Measurements from ENCODE around the gene CAMK1D.
"Not testable (repeated sequence)": the region's sequence is repeated elsewhere in the genome, so short reads cannot be mapped to it uniquely, and the experiment has no call there.

Gene CAMK1D

DNA sequence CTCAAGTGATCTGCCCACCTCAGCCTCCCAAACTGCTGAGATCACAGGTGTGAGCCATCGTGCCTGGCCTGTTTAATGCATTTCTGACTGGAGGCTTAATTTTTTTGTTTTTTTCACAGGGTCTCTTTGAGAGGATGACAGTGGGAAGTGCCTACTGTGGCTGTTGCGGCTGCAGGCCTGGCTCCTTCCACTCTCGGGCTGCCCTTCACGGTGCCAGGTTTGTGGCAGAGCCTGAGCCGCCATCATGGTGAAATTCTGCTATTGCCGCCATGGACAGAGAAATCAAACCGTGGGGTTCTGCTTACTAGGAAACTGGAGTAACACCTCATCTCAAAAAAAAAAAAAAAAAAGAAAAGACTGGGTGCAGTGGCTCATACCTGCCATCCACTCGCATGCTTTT, 142.7 kb downstream of the CAMK1D start:
- no peak overlapping the region for H3K27ac ChIP-seq
- TF ChIP-seq, protein P1, sequence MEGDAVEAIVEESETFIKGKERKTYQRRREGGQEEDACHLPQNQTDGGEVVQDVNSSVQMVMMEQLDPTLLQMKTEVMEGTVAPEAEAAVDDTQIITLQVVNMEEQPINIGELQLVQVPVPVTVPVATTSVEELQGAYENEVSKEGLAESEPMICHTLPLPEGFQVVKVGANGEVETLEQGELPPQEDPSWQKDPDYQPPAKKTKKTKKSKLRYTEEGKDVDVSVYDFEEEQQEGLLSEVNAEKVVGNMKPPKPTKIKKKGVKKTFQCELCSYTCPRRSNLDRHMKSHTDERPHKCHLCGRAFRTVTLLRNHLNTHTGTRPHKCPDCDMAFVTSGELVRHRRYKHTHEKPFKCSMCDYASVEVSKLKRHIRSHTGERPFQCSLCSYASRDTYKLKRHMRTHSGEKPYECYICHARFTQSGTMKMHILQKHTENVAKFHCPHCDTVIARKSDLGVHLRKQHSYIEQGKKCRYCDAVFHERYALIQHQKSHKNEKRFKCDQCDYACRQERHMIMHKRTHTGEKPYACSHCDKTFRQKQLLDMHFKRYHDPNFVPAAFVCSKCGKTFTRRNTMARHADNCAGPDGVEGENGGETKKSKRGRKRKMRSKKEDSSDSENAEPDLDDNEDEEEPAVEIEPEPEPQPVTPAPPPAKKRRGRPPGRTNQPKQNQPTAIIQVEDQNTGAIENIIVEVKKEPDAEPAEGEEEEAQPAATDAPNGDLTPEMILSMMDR (IDR thresholded peaks at IDR 0.05; ENCODE audit: low read depth, low read length): no peak
- DNase-seq: no peak
- H3K36me3 ChIP-seq: no peaks in the 10 kb centered on the region
- H3K9me3 ChIP-seq (ENCODE audit: severe bottlenecking): no peaks in the 10 kb centered on the region
- H3K4me3 ChIP-seq (ENCODE audit: low read depth, low read length): no peak overlapping the region
- no peaks in the 10 kb centered on the region for H3K27me3 ChIP-seq (ENCODE audit: insufficient read depth, low read depth, severe bottlenecking)

DNA sequence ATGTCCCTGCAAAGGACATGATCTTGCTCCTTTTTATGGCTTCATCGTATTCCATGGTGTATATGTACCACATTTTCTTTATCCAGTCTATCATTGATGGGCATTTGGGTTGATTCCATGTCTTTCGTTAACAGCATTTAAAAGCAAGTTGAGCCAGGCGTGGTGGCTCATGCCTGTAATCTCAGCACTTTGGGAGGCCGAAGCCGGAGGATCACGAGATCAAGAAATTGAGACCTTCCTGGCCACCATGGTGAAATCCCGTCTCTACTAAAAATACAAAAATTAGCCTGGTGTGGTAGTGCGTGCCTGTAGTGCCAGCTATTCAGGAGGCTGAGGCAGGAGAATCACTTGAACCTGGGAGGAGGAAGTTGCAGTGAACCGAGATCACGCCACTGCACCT, 147.7 kb downstream of the CAMK1D start:
- DNase-seq: not testable (repeated sequence)

DNA sequence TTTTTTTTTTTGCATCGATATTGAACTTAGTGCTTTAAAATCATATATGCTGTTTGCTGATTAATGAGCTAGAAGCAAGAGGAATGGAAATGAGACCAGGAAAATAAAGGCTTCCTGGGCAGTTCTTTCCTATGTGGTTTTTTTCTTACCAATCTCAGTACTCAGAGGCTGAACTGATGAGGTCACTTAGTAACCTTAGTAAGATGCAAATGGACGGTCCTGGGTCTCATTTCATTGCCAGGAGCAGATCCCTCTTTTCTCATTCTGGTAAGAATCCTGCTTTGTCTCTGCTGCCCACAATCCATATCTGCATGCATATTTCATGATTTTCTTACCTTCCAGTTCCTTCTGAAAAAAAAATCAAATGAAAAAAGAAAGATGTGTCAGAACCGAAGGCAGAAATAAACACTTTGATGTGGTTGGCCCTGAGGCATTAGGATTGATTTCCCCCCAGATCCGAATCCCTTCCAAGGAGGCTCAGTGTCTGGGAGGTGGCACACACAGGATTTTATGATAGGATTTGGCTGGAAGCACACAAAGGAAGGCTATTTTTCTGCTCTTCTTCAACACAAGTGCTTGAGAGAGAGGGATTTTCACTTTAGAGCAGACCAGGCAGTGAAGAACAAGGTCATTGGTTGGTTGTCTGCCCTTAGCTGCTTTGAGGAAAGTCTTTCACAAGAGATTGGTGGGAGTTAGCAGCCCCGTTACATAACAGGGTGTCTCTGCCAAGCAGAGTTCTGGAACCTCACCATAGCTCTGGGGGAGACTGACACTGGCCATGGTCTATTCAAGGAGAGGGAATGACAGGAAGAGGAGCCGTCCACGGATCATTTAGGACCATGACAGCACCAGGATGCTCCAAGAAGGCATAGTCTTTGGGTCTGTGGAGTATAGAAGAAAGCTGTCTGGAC, 150.0 kb downstream of the CAMK1D start:
- Histone ChIP-seq H3K4me3 (ENCODE audit: low read depth, low read length) (no peak overlapping the region), H3K9me3 (ENCODE audit: severe bottlenecking) (no peaks in the 10 kb centered on the region), H3K36me3 (no peaks in the 10 kb centered on the region), H3K27ac (no peak overlapping the region), H3K27me3 (ENCODE audit: insufficient read depth, low read depth, severe bottlenecking) (no peaks in the 10 kb centered on the region)
- no peak for DNase-seq
- TF ChIP-seq, protein P1 (IDR thresholded peaks at IDR 0.05; ENCODE audit: low read depth, low read length): no peak

More for the DNA sequence above, 147.7 kb downstream of the CAMK1D start:
- not testable (repeated sequence) for H3K9me3 ChIP-seq (ENCODE audit: severe bottlenecking); H3K4me3 ChIP-seq (ENCODE audit: low read depth, low read length); H3K27ac ChIP-seq; H3K36me3 ChIP-seq; H3K27me3 ChIP-seq (ENCODE audit: insufficient read depth, low read depth, severe bottlenecking)

DNA sequence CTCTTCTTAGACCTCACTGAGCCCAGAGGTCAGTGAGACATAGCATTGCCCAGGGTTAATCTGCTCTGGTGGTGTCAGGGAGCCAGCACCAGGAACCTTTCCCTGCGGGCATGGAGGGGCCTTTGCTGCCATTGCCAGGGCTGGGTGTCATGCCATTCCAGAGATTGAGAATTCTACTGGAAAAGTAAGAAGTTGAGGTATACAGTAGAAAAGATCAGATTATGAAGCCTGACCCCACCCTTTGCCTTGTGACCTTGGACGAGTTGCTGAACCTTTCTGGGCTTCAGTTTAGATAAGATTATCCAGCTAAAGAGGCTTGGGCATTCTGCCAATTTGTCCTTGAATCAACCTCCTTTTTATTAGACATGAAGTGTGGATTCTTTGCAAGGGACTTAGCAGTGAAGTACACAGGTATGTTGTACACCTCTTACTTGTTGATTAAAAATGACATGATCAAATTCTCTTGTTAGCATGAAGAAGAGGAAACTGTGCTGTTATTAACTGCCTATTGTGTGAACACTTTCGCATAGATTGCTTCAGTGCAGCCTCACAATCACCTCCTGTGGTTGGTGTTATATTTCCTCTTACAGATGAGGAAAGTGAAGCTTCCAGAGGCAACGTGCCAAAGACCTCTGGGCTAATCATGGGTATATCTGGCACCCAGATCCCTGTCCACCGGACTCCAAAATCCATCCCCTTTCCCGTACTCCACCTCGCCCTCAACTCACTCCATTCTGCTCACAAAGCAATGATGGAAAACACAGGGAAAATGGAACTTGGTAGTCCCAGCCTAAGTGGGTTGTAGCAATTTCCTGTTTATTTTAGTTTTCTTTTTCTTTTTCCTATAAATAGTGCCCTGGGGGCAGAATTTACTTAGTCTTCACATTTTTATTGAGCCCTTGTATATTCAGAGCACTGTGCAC, 151.3 kb downstream of the CAMK1D start:
- H3K36me3 ChIP-seq: no peaks in the 10 kb centered on the region
- TF ChIP-seq, protein P1 (IDR thresholded peaks at IDR 0.05; ENCODE audit: low read depth, low read length): no peak
- peak; percentile 26 for DNase-seq
- no peaks in the 10 kb centered on the region for H3K27me3 ChIP-seq (ENCODE audit: insufficient read depth, low read depth, severe bottlenecking)
- H3K27ac ChIP-seq: no peak overlapping the region
- H3K4me3 ChIP-seq (ENCODE audit: low read depth, low read length): no peak overlapping the region
- H3K9me3 ChIP-seq (ENCODE audit: severe bottlenecking): no peaks in the 10 kb centered on the region

DNA sequence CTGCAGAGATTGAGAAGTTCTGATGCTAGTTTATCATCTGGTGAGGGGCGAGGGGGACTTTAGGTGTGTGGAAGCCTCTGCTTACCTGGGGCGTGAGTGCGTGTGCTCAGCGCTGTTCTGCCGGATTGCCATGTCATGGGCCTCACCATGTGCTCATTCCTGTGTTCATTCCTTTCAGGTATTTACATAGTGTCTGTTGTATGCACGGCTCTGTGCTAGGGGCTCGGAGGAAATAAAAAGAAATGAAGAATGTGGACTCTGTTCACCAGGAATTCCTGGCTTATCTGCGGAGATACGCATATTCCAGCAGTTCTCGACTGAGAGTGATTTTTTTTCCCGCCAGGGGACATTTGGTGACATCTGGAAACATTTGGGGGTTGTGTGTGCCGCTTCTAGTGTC, 152.0 kb downstream of the CAMK1D start:
- DNase-seq: no peak
- Histone ChIP-seq H3K36me3 (no peaks in the 10 kb centered on the region), H3K27ac (no peak overlapping the region), H3K27me3 (ENCODE audit: insufficient read depth, low read depth, severe bottlenecking) (no peaks in the 10 kb centered on the region), H3K9me3 (ENCODE audit: severe bottlenecking) (no peaks in the 10 kb centered on the region), H3K4me3 (ENCODE audit: low read depth, low read length) (no peak overlapping the region)
- TF ChIP-seq, protein P1 (IDR thresholded peaks at IDR 0.05; ENCODE audit: low read depth, low read length): no peak

Data from WERI-Rb-1 (cell line).